Panc1 (cell line): ENCODE data around the gene SSH2. TPM values are rescaled to one million over a fixed set of nuclear protein-coding genes. Genes with fewer than 3 reads are reported as not detected.
"Not testable (repeated sequence)": the region's sequence is repeated elsewhere in the genome, so short reads cannot be mapped to it uniquely, and the experiment has no call there.

Source experiments
- ATAC-seq: fragments of 200-7000 bp; cut with Tn5 transposase; 2 replicates; pipeline ENCODE4 v1.9.1; 2020; ENCODE audit warnings: mild to moderate bottlenecking, moderate library complexity
- BruUV-seq: library from RNA; stranded (reverse); fragments of 400-500 nt; replicated peaks from 2 replicates; lab custom pipeline; 2021; lab: Mats Ljungman, UMichigan
- CTCF ChIA-PET: fragments of 300-600 bp; sonication (Branson Sonifier 250); formaldehyde crosslinking; loops from one replicate; lab custom pipeline; 2022; ENCODE audit warnings: antibody characterized with exemption; lab: Charles Lee
- POLR2A ChIA-PET: fragments of 300-600 bp; sonication (Branson Sonifier 250); formaldehyde crosslinking; loops from one replicate; lab custom pipeline; 2022; ENCODE audit warnings: antibody characterized with exemption; lab: Charles Lee
- DNase-seq: peaks from one replicate; pipeline ENCODE4 v3.0.0-alpha.2; 2010; ENCODE audit warnings: low read depth, low spot score
- H3K27ac ChIP-seq: 2 replicates; pipeline ENCODE4 v1.5.1; 2011; ENCODE audit warnings: mild to moderate bottlenecking, low read length, inconsistent platforms
- H3K27me3 ChIP-seq: fragments of 200-500 bp; sonication (Bioruptor generic); 2 replicates; pipeline ENCODE4 v1.6.0; 2014; ENCODE audit warnings: low read length, inconsistent platforms; ENCODE audit not compliant: control insufficient read depth, insufficient read depth
- H3K36me3 ChIP-seq: fragments of 200-500 bp; sonication (Bioruptor generic); 2 replicates; pipeline ENCODE4 v1.5.1; 2014; ENCODE audit warnings: inconsistent platforms, mild to moderate bottlenecking, low read length, moderate library complexity; ENCODE audit not compliant: control insufficient read depth, insufficient read depth
- H3K4me1 ChIP-seq: 2 replicates; pipeline ENCODE4 v1.5.1; 2011; ENCODE audit warnings: inconsistent platforms, mild to moderate bottlenecking, low read length, moderate library complexity; ENCODE audit not compliant: control insufficient read depth, insufficient read depth
- H3K4me3 ChIP-seq, 2 experiments: 2 replicates each; pipeline ENCODE4 v1.5.1; 2011 to 2012; ENCODE audit warnings: low read depth in 2 of 2, low read length in 2 of 2, mild to moderate bottlenecking in 2 of 2, inconsistent platforms in 1 of 2, moderate library complexity in 1 of 2
- H3K9me3 ChIP-seq: fragments of 200-500 bp; sonication (Bioruptor generic); 2 replicates; pipeline ENCODE4 v1.5.1; 2014; ENCODE audit warnings: low read depth, mild to moderate bottlenecking, inconsistent platforms, low read length, moderate library complexity; ENCODE audit not compliant: control insufficient read depth, insufficient read depth
- CTCF ChIP-seq: fragments of 450-650 bp; IDR thresholded peaks from 2 replicates; pipeline ENCODE4 v1.5.1; 2017; ENCODE audit warnings: mild to moderate bottlenecking
- POLR2AphosphoS5 ChIP-seq: IDR thresholded peaks from 2 replicates; pipeline ENCODE4 v1.6.1; 2012; ENCODE audit warnings: mild to moderate bottlenecking, low read depth, low read length, moderate library complexity
- REST ChIP-seq, 2 experiments: IDR thresholded peaks; 2 replicates each; pipeline ENCODE4 v1.6.1; 2011 to 2012; ENCODE audit warnings: low read depth in 2 of 2, control low read depth in 1 of 2, low read length in 1 of 2, mild to moderate bottlenecking in 1 of 2, moderate library complexity in 1 of 2; ENCODE audit not compliant: insufficient read depth in 1 of 2
- SIN3A ChIP-seq: IDR thresholded peaks from 2 replicates; pipeline ENCODE4 v1.6.1; 2012; ENCODE audit warnings: low read depth, mild to moderate bottlenecking, low read length, moderate library complexity, borderline replicate concordance; ENCODE audit not compliant: insufficient read depth
- TCF7L2 ChIP-seq: IDR thresholded peaks from 2 replicates; pipeline ENCODE4 v1.6.1; 2011; ENCODE audit warnings: mild to moderate bottlenecking, low read depth, low read length, inconsistent platforms
- in situ Hi-C: cut with HindIII; loops from 2 replicates; pipeline ENCODE4 v1.10.0; 2016; ENCODE audit warnings: low sequenced_read_pairs, low pct_unique_long_range_greater_than_20kb
- intact Hi-C: fragments of 100-400 bp; cut with micrococcal nuclease; formaldehyde crosslinking; loops from one replicate; pipeline ENCODE4 v1.10.0; 2022; ENCODE audit not compliant: unreplicated experiment
- total RNA-seq: library from RNA; stranded (reverse); gene quantifications from one replicate; pipeline ENCODE4 v1.2.1, GENCODE V29; 2021; ENCODE audit not compliant: unreplicated experiment

SSH2 gene
- total RNA-seq, 1 experiment from 2014 or later = 30.6 TPM

GRCh38 chr17:29787995-29788394 is 142.0 kb downstream of the SSH2 start:
- in situ Hi-C loops = no loop called here

GRCh38 chr17:29782917-29783316 is 147.1 kb downstream of the SSH2 start:
- no TSS peak for BruUV-seq
- no peak for ATAC-seq
- ChIA-PET CTCF (interaction anchor here (0.7 kb wide), 1 partner anchor 69 kb away, joined by 6 read pairs; no protein-coding TSS in a partner anchor), POLR2A (no interaction called here)
- Histone ChIP-seq H3K27ac (no peak overlapping the region), H3K27me3 (no peaks in the 10 kb centered on the region), H3K36me3 (no peaks in the 10 kb centered on the region), H3K9me3 (no peaks in the 10 kb centered on the region), H3K4me3 (no peak overlapping the region), H3K4me1 (peaks cover 8% of the 10 kb centered on the region; the same call in 1 of the 2 replicates)
- in situ Hi-C loops (no loop called here), intact Hi-C loops (no loop called here)
- no peak for TF ChIP-seq TCF7L2
- TF ChIP-seq SIN3A = no peak
- TF ChIP-seq CTCF = no peak
- TF ChIP-seq REST (IDR thresholded peaks at IDR 0.05; ENCODE audit: insufficient read depth in 1 of 2, low read depth in 2 of 2, low read length in 1 of 2) = no peak
- TF ChIP-seq POLR2AphosphoS5 = no peak
- DNase-seq = no peak

More at GRCh38 chr17:29787995-29788394, 142.0 kb downstream of the SSH2 start:
- CTCF ChIA-PET = no interaction called here
- BruUV-seq = no TSS peak
- no peak for DNase-seq
- TF ChIP-seq POLR2AphosphoS5 (no peak), CTCF (no peak), TCF7L2 (no peak), SIN3A (no peak), REST (IDR thresholded peaks at IDR 0.05; ENCODE audit: insufficient read depth in 1 of 2, low read depth in 2 of 2, low read length in 1 of 2) (no peak)
- H3K4me3 ChIP-seq = no peak overlapping the region
- no peaks in the 10 kb centered on the region for H3K36me3 ChIP-seq
- intact Hi-C loops = no loop called here
- no peak for ATAC-seq
- peaks cover 5% of the 10 kb centered on the region; the same call in 1 of the 2 replicates for H3K4me1 ChIP-seq
- H3K27ac ChIP-seq = no peak overlapping the region
- H3K27me3 ChIP-seq = no peaks in the 10 kb centered on the region
- POLR2A ChIA-PET = interaction anchor here (0.6 kb wide), 1 partner anchor 37 kb away, joined by 4 read pairs; no protein-coding TSS in a partner anchor
- no peaks in the 10 kb centered on the region for H3K9me3 ChIP-seq

GRCh38 chr17:29779812-29780190 is 150.2 kb downstream of the SSH2 start:
- H3K4me3 ChIP-seq, H3K36me3 ChIP-seq, H3K4me1 ChIP-seq, in situ Hi-C loops, H3K27me3 ChIP-seq, DNase-seq, H3K27ac ChIP-seq, ATAC-seq, H3K9me3 ChIP-seq, BruUV-seq: not testable (repeated sequence)
- intact Hi-C loops = loop anchor here (1.0 kb wide), 1 partner anchor 140 kb away; no protein-coding TSS in a partner anchor
- ChIA-PET POLR2A (interaction anchor here (0.6 to 0.7 kb wide), 3 partner anchors 26 to 155 kb away, joined by 3 to 16 read pairs (median 3); no protein-coding TSS in a partner anchor), CTCF (interaction anchor here (0.6 to 2.5 kb wide), 13 partner anchors 20 to 319 kb away, joined by 3 to 38 read pairs (median 4); no protein-coding TSS in a partner anchor)
